HepG2 (cell line): ENCODE data around the gene SGF29. TPM values are rescaled to one million over a fixed set of nuclear protein-coding genes. Genes with fewer than 3 reads are reported as not detected.

Source experiments
- CBX5 ChIP-seq: sonication (generic); formaldehyde crosslinking; IDR thresholded peaks from 2 replicates; pipeline ENCODE4 v1.4.0; 2020; ENCODE audit warnings: missing genetic modification reagents, borderline replicate concordance
- GABPA ChIP-seq, 2 experiments: IDR thresholded peaks; 2 replicates each; pipeline ENCODE4 v1.6.1; 2011 to 2016; ENCODE audit warnings: low read depth in 2 of 2, low read length in 1 of 2, missing biosample characterization in 1 of 2, missing genetic modification characterization in 1 of 2
- NR2C2 ChIP-seq: sonication (generic); formaldehyde crosslinking; IDR thresholded peaks from 2 replicates; pipeline ENCODE4 v1.4.0; 2020; ENCODE audit warnings: missing genetic modification reagents, mild to moderate bottlenecking, moderate library complexity, borderline replicate concordance
- NR2F1 ChIP-seq, 2 experiments: fragments of 450-650 bp in 1 of 2; formaldehyde crosslinking in 1 of 2; IDR thresholded peaks; 2 replicates each; pipeline versions ENCODE4 v1.5.0 to v1.6.1; 2016 to 2020; ENCODE audit warnings: mild to moderate bottlenecking in 1 of 2, missing compliant biosample characterization in 1 of 2, missing genetic modification reagents in 1 of 2, moderate library complexity in 1 of 2
- NR2F6 ChIP-seq, 2 experiments: IDR thresholded peaks; 2 replicates each; pipeline ENCODE4 v1.6.1; 2016; ENCODE audit warnings: antibody characterized with exemption in 1 of 2, mild to moderate bottlenecking in 1 of 2
- TEAD2 ChIP-seq: sonication (generic); formaldehyde crosslinking; IDR thresholded peaks from 2 replicates; pipeline ENCODE4 v1.9.0; 2021; ENCODE audit warnings: missing genetic modification reagents
- TFDP1 ChIP-seq: IDR thresholded peaks from 2 replicates; pipeline ENCODE4 v1.6.1; 2016; ENCODE audit warnings: missing compliant biosample characterization, missing genetic modification reagents, borderline replicate concordance
- ZBTB10 ChIP-seq: sonication (generic); formaldehyde crosslinking; IDR thresholded peaks from 2 replicates; pipeline ENCODE4 v1.4.0; 2020; ENCODE audit warnings: missing genetic modification reagents, borderline replicate concordance
- ZBTB4 ChIP-seq: sonication (generic); formaldehyde crosslinking; IDR thresholded peaks from 2 replicates; pipeline ENCODE4 v1.4.0; 2020; ENCODE audit warnings: missing genetic modification reagents, mild to moderate bottlenecking, borderline replicate concordance
- ZNF143 ChIP-seq: sonication (generic); formaldehyde crosslinking; IDR thresholded peaks from 2 replicates; pipeline ENCODE4 v1.4.0; 2020; ENCODE audit warnings: missing genetic modification reagents
- ZNF224 ChIP-seq: sonication (generic); formaldehyde crosslinking; IDR thresholded peaks from 2 replicates; pipeline ENCODE4 v1.5.0; 2020; ENCODE audit warnings: mild to moderate bottlenecking, missing genetic modification reagents
- ZNF572 ChIP-seq: sonication (generic); formaldehyde crosslinking; IDR thresholded peaks from 2 replicates; pipeline ENCODE4 v1.5.1; 2020; ENCODE audit warnings: mild to moderate bottlenecking, missing genetic modification reagents
- ZNF780A ChIP-seq: sonication (generic); formaldehyde crosslinking; IDR thresholded peaks from 2 replicates; pipeline ENCODE4 v1.8.0; 2022; ENCODE audit warnings: mild to moderate bottlenecking, missing genetic modification reagents, moderate library complexity
- polyA plus RNA-seq, 8 experiments: library from polyadenylated mRNA; depleted of rRNA in 3 of 8; stranded (reverse) in 7 of 8; unstranded in 1 of 8; fragments of >200 nt; fragmentation: Illumina TruSeq in 4 of 8; extraction: Trizol in 4 of 8; gene quantifications; 2 replicates each; pipeline versions ENCODE4 v1.2.1 to v1.2.3, GENCODE V29; 2011 to 2016; ENCODE audit warnings: low read depth in 4 of 8, missing spikeins in 1 of 8, mixed read lengths in 1 of 8; ENCODE audit not compliant: insufficient read depth in 1 of 8
- total RNA-seq, 5 experiments: library from RNA; depleted of rRNA; stranded (reverse); fragments of >200 nt; fragmentation: Illumina TruSeq; extraction: Trizol; gene quantifications; 2 replicates each; pipeline ENCODE4 v1.2.3, GENCODE V29; 2016; ENCODE audit warnings: low read depth in 1 of 5
- TF ChIP-seq, protein P1 (sequence below): sonication (generic); formaldehyde crosslinking; IDR thresholded peaks from 2 replicates; pipeline ENCODE4 v1.4.0; 2020; ENCODE audit warnings: missing genetic modification reagents, mild to moderate bottlenecking, borderline replicate concordance

Gene SGF29
- total and polyA plus RNA-seq, 2 of the 13 experiments (the other 11 are each of a cell fraction or from before 2014, with no cell fraction given): 5.0 to 29.4 TPM

DNA sequence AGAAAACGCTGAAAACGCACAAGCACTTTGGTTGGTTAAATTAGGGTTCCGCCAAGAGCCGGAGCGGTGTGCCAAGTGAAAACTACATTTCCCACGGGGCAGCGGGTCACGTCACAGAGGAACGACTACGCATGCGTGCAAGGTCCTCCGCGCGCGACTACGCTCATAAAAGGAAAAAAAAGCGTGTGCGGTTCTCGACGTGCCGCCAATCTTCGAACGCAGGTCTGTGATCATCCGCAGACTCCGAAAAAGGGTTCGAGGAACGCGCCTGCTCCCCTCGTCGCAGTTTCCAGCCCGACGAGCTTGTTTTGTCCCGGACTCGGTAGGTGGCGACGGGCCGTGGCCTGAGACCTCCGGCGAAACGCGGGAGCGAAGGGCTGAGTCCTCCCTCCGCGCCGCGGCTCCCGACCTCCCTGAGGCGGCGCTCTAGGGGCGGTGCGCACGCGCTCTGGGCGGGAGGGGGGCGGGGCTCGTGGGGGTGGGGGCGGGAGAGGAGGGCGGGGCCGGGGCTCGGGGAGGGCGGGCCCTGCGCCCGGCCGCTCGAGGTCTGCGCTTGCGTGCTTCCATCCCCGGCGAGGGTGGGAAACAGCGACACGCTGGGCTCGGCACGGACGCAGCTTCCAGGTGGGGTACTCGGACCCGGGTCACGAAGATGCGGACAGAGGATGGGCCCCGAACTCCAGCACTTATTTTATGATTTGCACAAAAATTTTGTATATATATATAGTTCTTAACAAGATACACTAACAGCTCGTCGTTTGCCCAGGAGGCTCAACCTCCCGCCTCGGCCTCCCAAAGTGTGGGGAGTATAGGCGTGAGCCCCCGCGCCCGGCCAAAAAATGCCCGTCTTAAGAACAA lies at the start of gene SGF29 (continued):
- 0 out of 2 replicates have a peak, but pooled peaks have one; percentile 75 for TF ChIP-seq ZBTB4 (CRISPR knock-in tag)
- TF ChIP-seq, protein P1, sequence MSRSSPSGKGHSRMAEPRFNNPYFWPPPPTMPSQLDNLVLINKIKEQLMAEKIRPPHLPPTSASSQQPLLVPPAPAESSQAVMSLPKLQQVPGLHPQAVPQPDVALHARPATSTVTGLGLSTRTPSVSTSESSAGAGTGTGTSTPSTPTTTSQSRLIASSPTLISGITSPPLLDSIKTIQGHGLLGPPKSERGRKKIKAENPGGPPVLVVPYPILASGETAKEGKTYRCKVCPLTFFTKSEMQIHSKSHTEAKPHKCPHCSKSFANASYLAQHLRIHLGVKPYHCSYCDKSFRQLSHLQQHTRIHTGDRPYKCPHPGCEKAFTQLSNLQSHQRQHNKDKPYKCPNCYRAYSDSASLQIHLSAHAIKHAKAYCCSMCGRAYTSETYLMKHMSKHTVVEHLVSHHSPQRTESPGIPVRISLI (CRISPR knock-in tag): peak; percentile 99
- TF ChIP-seq ZNF572: peak; percentile 97
- TF ChIP-seq TEAD2 (CRISPR knock-in tag): peak; percentile 68; the same call in 1 of the 2 replicates
- TF ChIP-seq NR2F6 (IDR thresholded peaks at IDR 0.05): no peak
- TF ChIP-seq NR2F6 (CRISPR knock-in tag; IDR thresholded peaks at IDR 0.05): peak; percentile 56
- TF ChIP-seq ZNF143: peak; percentile 97
- TF ChIP-seq NR2F1 (CRISPR knock-in tag; IDR thresholded peaks at IDR 0.05): peak in 1 of 2 experiments; percentile 41; a peak in 1 of 4 replicates
- TF ChIP-seq NR2C2 (CRISPR knock-in tag): peak; percentile 80
- peak; percentile 92 for TF ChIP-seq TFDP1 (CRISPR knock-in tag)
- TF ChIP-seq CBX5 (CRISPR knock-in tag): peak; percentile 95
- TF ChIP-seq ZBTB10 (CRISPR knock-in tag): 0 out of 2 replicates have a peak, but pooled peaks have one; percentile 32
- TF ChIP-seq ZNF224 (CRISPR knock-in tag): no peak
- TF ChIP-seq GABPA (IDR thresholded peaks at IDR 0.05; ENCODE audit: low read depth, low read length): no peak
- TF ChIP-seq GABPA (CRISPR knock-in tag; IDR thresholded peaks at IDR 0.05; ENCODE audit: low read depth): peak; percentile 65
- TF ChIP-seq ZNF780A (CRISPR knock-in tag): no peak
